ENCODE measurements around the gene RAB18. TPM values are rescaled to one million over a fixed set of nuclear protein-coding genes. Genes with fewer than 3 reads are reported as not detected.

RAB18 gene
- total RNA-seq, 1 experiment from 2014 or later = 89.4 TPM

GRCh38 chr10:27485986-27486385 is 18.1 kb upstream of the RAB18 start:
- Histone ChIP-seq H3K18ac (ENCODE audit: insufficient read length, low read depth, low read length) (no peak overlapping the region), H2AK5ac (ENCODE audit: insufficient read length, low read length) (no peak overlapping the region), H2BK20ac (ENCODE audit: low read depth, low read length, poor library complexity, severe bottlenecking) (no peak overlapping the region), H3K27me3 (ENCODE audit: insufficient read depth, low read length) (no peaks in the 10 kb centered on the region), H2BK5ac (ENCODE audit: insufficient read length, low read length) (no peak overlapping the region), H4K5ac (ENCODE audit: insufficient read length, low read depth, low read length) (no peak overlapping the region), H3K79me1 (ENCODE audit: insufficient read depth, low read depth, low read length, poor library complexity, severe bottlenecking) (no peaks in the 10 kb centered on the region), H3K23me2 (ENCODE audit: insufficient read length, low read depth, low read length, poor library complexity, severe bottlenecking) (no peaks in the 10 kb centered on the region), H3K4me1 (ENCODE audit: insufficient read depth, low read length) (no peaks in the 10 kb centered on the region), H4K91ac (ENCODE audit: insufficient read length, low read depth, low read length) (no peak overlapping the region), H2BK15ac (ENCODE audit: low read depth, low read length) (no peak overlapping the region), H3K9me3 (ENCODE audit: control insufficient read depth, low read depth, low read length) (no peaks in the 10 kb centered on the region), H3K56ac (ENCODE audit: insufficient read length, low read depth, low read length) (no peak overlapping the region), H3K4ac (ENCODE audit: low read depth, low read length) (no peak overlapping the region), H4K8ac (replicated peaks; ENCODE audit: insufficient read length, low read depth, low read length) (no peak overlapping the region), H3K4me2 (ENCODE audit: insufficient read depth, insufficient read length, low read length) (no peak overlapping the region), H3K79me2 (ENCODE audit: insufficient read depth, low read length) (no peaks in the 10 kb centered on the region), H2BK12ac (ENCODE audit: insufficient read length, low read depth, low read length) (no peak overlapping the region), H3K23ac (ENCODE audit: insufficient read length, low read depth, low read length) (no peak overlapping the region), H3T11ph (ENCODE audit: low read length) (no peak overlapping the region), H2AFZ (ENCODE audit: low read length) (no peak overlapping the region), H2BK120ac (ENCODE audit: low read depth, low read length, poor library complexity, severe bottlenecking) (no peak overlapping the region), H3K27ac (ENCODE audit: insufficient read length, low read depth, low read length) (no peak overlapping the region), H3K9ac (ENCODE audit: extremely low read depth, insufficient read length, low read length) (no peak overlapping the region), H3K14ac (ENCODE audit: insufficient read depth, low read length) (no peak overlapping the region), H4K20me1 (ENCODE audit: control insufficient read depth, insufficient read depth, insufficient read length) (no peaks in the 10 kb centered on the region)
- no peak for TF ChIP-seq CTCF (conservative IDR thresholded peaks at IDR 0.05)
- Mint-ChIP-seq H3K27me3 (ENCODE audit: low read depth) (peaks cover 7% of the 10 kb centered on the region), H3K36me3 (ENCODE audit: insufficient read depth in 1 of 3, low read depth in 3 of 3) (peaks cover 0 to 6% (median 4%) of the 10 kb centered on the region in 3 experiments; a peak in 4 of 7 replicates), H3K4me1 (no peaks in the 10 kb centered on the region), H3K27ac (no peak overlapping the region), H3K4me3 (no peak overlapping the region), H3K9me3 (peaks cover 6% of the 10 kb centered on the region in 2 experiments)
- WGBS (ENCODE audit: extremely low coverage, insufficient read length, low lambda C conversion rate) = no CpG with 5 or more reads among the region's 2 CpGs
- no peak for DNase-seq
